Brain pericyte (primary cell): ENCODE results near the gene CEP85L.
A peak's percentile ranks its signal among the peaks of the same experiment; 100 is the strongest.

Experiments
- DNase-seq: peaks from one replicate; pipeline ENCODE4 v3.0.0-alpha.2; 2012; ENCODE audit warnings: low read depth, low spot score

The CEP85L gene

DNA sequence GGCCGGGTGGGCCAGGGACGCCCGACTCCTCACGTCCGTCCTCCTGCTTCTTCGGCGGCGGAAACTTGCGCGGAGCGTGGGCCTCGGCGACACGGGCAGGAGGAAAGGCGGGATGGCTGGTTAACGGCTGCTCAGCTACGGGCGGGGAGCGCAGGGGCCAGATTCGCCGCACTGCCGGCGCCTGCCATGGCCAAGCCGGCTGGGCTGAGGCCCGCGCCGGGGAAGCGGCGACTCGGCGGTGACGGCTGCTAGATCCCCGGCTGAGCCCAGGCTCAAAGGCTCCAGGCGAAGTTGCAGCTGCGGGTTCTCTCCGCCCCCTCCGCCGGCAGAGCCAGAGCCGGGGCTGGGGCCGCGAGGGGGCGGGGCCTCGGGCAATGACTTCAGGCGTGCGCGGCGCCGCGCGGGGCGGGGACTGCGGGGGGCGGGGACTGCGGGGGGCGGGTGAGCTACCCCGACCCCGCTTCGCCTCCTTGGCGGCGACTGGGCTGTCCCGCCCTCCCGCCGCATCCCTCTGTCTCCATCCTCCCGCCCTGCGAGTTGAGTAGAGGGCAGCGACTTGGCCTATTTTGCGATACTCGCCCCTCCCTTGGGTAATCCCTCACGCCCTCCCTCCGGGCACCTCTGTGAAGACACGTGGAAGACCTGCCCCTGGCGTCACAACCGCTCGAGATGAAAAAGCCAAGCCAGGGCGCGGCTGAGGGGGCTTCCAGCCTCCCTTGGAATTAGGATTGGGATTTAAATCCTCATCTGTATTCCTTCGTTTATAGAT, at the start of gene CEP85L:
Gene CEP85L (minus strand): TSS at position 310 of the 769 bp plus-strand sequence. CDS start 322 bp downstream, outside the sequence.
- DNase-seq: peak; percentile 55

DNA sequence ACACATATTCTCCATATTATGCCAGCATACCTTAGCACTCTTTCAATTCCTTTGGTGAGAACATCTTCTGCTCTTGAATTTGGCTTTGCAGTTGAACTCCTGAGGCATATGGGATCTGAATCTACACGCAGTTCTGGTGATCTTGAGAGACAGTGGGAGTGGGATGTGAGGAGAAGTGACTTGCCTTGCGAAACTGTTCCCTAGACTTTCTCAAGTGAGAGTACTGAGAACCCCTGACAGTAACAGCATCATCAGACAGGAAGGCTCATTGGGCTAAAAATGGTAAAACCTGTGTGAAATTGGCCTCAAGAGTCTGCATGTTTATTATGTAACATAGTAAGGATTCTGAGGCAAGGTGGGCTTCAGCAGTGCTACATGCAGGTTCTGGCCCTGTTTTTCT, 49.1 kb upstream of the CEP85L start:
- no peak for DNase-seq

DNA sequence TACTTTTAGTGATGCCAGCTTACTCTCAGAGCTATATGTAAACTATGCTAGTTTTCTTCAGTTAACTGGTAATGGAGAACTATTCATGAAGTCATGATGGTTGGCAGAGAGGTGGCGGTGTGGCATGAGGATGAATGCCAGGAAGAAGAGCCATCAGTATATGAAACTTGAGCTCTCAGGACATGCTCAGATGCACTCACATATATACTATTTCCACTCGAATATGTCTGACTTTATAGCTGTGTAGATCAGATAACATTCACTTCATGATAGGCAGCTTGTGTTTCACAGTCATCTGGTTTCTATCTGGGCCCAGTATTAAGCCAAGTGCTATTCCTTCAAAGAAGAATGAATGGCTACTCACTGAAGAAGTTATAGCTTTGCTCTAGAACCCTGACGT, 46.2 kb upstream of the CEP85L start:
- DNase-seq: no peak

DNA sequence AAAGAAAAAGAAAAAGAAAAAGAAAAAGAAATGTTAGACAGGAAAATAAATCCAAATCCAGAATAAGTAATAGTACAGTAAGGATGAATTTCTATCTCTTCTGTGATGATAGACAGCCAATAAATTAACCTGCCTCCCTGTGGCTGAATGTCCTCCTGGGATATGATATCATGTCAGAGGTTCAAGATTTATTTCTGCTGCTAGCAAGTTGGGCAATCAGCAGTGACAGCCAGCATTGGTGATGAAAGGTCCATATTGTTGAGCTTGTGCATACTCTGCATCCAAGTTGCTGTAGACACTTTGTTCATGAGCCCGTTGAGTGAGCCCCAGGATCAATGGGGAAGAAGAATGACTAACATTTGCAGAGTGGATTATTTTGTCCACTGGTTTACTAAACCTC, 44.9 kb upstream of the CEP85L start:
- DNase-seq: no peak

DNA sequence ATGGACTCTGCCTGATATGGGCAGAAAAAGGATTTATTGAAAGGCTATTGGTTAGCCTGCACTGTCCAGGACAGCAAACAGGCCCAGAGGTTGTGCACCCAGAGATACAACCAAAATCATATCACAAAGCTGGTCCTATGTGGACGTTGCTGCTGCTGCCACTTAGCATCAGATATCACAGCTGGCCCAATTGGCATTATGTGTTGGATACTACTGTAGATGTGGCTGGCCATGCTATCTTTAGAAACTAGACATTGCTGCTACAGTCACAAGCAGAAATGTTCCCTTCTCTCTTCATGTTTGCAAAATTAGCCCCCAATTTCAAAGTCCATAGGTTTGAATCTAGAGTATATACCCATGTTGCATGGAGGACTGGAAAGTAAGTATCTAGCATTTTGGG, 42.2 kb upstream of the CEP85L start:
- no peak for DNase-seq

DNA sequence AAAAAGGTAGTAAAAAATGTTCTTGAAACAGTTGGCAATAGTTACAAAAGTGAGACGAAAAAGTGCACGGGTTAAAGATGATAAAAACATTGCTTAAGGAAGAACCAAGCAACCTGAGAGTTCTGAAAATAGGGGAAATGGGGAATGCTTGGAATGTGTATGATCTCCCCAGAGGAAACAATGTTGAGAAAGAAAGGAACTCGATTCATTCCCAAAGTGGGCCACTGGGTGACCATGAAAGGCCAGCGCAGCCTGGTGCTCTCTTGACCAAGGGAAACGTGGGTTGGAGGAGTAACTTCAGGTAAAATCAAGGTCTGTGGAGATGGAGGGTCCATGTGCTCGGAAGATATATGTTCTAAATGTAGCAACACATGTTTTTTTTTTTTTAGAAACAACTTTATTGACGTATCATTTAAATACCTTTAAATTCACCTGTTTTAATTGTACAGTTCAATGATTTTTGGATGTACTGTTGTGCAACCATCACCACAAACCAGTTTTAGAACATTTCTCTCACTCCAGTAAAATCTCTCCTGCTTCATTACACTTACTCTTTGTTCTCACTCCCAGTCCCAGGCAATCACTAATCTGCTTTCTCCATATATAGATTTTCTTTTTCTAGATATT, 34.5 kb upstream of the CEP85L start:
- no peak for DNase-seq

DNA sequence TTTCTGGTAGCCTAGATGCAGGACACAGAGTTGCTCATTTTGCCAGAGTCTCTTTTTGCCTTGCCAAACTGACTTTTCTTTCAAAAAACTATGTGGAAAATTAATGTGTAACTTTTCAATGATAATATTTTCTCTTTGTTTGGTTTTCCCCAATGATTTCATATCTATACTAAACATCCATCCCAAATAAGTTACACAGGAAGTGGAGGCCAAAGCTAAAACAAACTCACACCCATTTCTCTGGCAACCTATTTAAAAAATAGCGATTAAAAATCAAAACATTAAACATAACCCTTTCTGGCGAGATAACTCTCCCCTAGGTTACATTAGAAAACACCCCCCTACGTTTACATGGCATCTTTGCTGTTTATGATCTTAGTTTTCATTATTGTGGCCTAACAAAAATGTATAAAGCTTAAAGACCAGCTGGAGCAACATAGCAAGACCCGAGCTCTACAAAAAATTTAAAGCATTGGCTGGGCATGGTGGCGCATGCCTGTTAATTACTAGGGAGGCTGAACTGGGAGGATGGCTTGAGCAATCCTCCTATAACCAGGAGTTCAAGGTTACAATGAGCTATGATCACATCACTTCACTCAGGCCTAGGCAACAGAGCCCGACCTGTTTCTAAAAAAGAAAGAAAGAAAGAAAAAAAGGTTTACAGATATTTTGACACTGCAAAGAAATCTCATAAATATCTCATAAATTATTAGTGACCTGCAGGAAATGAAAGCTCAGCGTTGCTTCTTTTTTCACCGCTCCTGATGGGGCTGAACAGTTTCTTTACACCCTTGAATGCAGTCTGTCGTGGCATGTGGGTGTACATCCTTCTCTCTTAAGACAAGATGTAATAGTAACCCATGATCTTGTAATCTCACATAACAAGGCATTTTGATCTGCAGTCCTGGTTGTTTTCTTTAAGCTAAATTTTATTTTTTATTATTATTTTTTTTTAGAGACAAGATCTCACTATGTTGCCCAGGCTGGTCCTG, 32.8 kb upstream of the CEP85L start:
- no peak for DNase-seq

DNA sequence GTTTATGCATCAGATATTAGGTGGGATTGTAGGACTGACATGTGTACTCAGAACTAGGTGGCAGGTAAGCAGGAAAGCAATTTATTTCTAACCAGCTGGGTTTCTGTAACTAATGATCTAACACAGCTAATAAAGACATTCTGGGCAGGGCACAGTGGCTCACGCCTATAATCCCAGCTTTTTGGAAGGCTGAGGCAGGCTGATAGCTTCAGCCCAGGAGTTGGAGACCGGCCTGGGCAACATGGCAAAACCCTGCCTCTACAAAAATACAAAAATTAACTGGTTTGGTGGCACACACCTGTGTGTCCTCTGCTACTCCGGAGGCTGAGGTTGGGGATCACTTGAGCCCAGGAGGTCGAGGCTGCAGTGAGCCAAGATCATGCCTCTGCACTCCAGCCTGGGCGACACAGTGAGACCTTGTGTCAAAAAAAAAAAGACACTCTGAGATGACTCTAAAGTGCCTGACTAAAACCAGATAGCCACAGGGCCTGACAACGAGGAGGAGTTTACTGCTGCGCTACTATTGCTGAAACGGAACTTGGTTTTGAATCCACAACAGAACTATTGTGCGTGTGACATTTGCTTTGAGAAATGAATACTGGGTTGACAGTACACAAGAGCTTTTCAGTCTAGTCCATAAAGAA, 29.2 kb upstream of the CEP85L start:
- DNase-seq: no peak

DNA sequence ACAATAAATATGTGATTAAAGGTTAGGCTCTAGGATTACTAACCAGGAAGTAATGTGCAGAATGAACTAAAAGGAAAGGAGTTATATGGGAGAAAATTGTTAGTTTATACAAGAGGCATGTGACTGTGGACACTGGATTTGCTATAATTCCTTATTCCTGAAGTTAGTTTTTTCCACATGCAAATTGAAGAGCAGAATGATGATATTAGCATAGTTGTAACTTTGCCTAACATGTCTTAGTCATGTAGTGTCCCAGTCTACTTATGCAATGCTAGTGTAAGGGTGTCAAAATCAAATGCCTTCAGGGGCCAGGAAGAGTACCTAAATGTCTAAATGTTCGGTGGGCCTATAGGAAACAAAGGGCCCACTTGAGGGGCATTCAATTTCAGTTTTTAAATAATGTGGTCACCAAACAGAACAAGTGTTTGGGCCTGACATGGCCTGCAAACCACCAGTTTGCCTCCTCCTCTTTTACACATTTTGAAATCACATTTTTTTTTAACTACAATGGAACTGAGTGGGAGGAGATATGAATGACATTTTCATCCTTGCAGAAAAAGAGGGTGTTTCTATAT, 28.0 kb upstream of the CEP85L start:
- no peak for DNase-seq

DNA sequence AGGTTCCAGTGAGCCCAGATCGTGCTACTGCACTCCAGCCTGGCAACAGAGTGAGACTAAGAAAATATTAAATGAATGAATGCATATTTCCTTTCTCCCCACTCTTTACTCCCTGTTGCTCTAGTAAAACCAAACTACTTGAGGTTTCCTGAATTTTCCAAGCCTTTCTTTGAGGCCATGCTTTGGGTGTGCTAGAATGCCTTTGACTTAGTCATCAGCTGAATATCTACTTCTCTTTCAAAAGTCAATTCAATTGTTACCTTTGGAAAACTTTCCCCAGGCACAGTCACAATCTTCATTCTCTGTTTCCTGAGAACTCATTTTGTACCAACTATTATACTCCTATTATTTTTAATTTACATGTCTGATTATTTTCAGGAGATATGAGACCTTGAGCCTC, 27.5 kb upstream of the CEP85L start:
- DNase-seq: no peak

DNA sequence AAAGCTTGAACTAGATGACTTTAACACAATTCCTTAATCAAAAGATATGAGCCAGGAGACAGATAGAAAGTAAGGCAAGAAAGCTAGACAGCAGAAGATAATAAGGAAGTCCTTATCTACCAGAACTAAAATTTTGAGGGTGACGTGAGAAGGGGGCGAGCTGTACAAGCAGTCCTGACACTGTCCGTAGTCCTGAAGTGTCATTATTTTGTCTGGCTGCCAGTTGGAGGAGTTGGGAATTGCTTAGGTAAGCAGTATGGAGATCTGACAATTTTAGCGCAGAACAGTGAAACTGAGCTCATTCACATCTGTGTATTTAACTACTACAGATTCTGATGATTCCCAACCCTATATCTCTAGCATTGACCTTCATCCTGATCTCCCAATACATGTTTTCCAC, 25.8 kb upstream of the CEP85L start:
- DNase-seq: no peak

DNA sequence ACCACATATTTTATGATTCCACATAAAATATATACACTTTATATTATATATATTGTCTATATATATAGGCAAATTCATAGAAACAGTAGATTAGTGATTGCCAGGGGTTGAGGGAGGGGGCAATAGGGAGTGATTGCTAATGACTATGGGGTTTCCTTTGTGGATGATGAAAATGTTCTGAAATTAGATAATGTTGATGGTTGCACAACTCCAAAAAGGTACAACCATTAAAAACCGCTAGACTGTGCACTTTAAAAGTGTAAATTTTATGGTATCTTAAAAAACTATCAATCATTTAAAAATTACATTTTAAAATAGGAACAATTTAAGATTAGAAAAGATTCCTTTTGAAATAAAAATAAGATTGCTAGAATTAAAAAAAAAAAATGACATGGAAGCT, 23.8 kb upstream of the CEP85L start:
- no peak for DNase-seq

DNA sequence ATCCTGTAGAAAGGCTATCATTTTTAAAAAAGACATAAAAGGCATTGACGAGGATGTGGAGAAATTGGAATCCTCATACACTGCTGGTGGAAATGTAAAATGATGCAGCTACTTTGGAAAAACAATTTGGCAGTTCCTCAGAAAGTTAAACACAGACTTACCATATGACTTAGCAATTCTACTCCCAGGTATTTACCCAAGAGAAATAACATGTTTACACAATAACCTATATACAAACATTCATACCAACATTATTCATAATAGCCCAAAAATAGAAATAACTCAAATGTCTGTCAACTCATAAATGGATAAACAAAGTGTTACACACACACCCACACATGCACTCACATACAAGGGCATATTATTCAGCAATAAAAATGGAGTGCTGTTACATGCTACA, 23.4 kb upstream of the CEP85L start:
- no peak for DNase-seq

DNA sequence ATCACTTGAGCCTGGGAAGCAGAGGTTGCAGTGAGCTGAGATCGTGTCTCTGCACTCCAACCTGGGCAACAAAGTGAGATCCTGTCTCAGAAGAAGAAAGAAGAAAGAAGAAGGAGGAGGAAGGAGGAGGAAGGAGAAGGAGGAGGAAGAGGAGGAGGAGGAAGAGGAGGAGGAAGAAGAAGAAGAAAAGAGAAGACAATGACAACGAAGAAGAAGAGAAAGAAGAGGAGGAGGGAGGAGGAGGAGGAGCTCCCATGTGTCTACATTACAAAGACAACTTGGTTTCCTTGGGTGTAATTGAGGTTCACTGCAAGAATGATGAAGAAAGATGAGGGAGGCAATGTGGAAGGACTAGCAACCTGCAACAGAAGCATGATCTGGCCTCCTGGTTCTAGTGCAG, 21.3 kb upstream of the CEP85L start:
- DNase-seq: no peak

DNA sequence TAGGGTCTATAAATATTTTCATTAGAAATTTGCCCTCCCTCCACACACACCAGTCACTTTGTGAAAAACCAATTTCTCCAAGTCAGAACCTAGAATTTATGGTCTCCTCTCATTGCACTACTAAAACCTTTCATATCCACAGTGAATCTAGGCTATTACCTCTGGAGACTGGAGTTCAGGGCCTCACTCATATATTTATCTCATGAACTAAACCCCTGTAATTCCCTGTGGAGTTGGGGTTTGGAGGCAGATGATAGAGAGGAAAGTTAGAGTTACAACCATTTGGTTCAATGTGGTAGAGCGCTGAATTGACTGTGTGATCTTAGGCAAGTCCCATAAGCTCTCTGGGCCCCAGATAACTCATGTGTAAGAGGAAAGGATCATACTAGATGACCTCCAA, 18.2 kb upstream of the CEP85L start:
- no peak for DNase-seq

DNA sequence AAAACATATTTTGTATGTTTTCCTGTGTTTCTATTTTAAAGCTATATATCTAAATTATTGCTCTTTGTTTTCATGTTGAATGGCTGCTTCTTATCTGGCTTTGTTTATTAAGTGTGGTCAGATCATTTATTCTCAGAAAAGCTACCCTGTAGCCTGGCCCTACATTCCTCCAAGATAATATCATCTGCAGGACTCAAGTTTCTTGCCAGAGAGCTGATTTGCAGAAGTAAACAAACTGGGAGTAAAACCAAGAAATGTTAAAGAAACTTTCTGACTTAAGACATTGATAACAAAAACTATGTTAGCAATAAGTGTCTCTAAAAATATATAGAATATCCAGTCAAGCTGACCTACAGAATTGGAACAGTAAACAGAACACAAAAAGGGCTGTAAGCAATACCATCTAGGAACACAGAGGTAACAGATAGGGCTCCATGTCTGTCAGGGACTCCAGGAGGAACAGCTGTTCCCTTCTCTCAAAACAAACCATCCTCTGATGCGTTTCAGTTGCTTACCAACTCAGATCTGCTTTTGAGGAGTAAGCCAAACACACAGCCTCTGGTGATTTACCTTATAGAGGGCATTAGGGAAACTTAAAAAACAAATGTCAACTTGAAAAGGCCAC, 17.5 kb upstream of the CEP85L start:
- no peak for DNase-seq

DNA sequence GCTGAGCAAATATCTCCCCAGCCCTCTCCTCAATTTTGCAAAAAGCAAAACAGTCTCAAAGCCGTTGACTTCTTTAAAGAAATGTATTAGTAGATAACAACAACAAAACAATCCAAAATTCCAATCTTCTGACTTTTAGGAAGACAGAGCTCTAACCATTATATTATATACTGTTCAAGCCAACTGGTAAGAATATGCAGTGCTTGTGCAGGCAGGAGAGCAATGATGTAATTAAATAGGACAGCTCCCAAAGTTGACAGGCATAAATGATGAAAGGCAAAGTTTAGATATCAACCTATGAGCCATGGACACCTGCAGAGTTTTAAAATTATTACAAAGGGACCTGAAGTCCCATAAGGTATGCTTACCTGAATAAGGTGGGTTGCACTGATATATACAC, 16.6 kb upstream of the CEP85L start:
- no peak for DNase-seq

DNA sequence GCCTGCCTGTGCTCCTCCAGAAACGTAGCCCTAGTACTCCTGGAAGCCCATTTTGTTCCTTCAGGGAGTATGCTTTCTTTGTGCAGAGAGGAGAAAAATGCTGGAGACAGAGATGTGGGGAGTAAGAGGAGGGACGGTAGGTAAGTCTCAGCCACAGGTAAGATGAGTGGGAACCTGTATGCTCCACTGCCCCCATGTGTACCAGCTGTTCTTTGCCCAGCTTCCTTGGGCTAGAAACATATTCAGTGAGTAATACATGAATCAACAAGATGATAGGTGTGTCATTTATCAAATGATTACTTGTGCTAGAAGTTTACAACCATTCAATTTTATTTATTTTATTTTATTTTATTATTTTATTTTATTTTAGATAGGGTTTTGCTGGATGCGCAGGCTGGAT, 13.6 kb upstream of the CEP85L start:
- DNase-seq: no peak

DNA sequence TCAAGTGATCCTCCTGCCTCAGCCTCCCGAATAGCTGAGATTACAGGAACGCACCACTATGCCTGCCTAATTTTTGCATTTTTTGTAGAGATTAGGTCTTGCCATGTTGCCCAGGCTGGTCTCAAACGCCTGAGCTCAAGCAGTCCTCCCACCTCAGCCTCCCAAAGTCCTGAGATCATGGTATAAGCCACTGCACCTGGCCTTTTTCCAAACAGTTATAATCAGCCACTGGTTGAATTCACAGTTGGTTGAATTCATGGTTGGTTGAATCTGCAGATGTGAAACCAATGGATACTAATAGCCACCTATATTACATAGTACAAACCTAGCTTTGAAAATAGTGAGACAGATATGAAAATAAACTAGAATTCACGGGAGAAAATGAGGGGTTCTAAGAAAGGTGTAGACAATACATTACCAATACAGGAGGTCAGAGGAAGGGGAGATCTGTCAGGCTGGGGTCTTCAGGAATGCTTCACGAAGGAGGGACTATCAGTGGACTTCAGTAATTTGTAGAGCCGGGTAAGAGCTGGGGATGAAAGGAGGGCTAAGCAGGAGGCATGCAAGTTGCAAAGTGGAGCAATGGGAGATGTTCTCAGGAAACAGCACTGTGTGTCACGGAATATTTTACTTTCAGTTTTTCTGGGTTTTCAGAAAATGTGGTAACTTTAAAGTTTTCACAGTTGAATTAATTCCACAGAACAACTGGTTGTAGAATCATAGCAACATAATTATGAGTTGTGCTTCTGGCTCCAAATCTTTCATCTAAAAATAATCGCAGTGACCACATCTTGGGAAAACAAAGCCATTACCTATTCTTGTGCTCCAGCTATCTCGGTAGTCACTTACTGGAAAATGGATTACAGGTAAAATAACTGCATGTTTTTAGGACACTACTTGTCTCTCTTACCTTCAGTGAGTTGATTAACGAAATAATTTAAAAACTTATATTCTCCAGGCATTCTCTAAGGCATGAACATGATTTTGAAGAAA, 12.9 kb upstream of the CEP85L start:
- DNase-seq: no peak

DNA sequence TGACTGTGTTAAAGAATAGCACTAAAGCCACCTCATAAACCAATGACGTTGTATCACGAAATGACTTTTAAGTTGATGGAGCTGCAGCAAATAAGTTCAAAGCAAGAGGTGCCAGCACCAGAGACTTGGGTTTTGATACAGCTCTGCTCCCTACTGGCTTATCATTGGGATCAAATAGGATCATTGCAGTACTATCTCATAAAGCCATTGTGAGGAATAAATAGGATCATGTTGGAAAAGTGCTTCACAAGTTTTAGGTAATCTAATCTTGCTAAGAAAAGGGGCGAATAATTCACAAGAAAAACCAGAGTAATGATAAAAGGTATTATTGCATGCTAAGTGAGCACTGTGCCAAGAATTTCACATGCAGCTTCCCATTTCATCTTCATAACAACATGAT, 10.4 kb upstream of the CEP85L start:
- no peak for DNase-seq
